GM12873 (cell line): ENCODE results near the gene SLIT3.

Experiments used
- CTCF ChIP-seq: IDR thresholded peaks from 2 replicates; pipeline ENCODE4 v1.5.1; 2012; ENCODE audit warnings: low read depth, mild to moderate bottlenecking, moderate library complexity, low read length, control low read depth; ENCODE audit not compliant: insufficient read depth; ENCODE audit errors: missing control alignments

SLIT3 gene

GRCh38 chr5:168881427-168882149, 419.4 kb downstream of the SLIT3 start:
- TF ChIP-seq CTCF, result no peak

- no peak for TF ChIP-seq CTCF
Measured at GRCh38 chr5:168879929-168880328, 421.0 kb downstream of the SLIT3 start.

GRCh38 chr5:168879331-168879730, 421.6 kb downstream of the SLIT3 start:
- no peak for TF ChIP-seq CTCF

DNA sequence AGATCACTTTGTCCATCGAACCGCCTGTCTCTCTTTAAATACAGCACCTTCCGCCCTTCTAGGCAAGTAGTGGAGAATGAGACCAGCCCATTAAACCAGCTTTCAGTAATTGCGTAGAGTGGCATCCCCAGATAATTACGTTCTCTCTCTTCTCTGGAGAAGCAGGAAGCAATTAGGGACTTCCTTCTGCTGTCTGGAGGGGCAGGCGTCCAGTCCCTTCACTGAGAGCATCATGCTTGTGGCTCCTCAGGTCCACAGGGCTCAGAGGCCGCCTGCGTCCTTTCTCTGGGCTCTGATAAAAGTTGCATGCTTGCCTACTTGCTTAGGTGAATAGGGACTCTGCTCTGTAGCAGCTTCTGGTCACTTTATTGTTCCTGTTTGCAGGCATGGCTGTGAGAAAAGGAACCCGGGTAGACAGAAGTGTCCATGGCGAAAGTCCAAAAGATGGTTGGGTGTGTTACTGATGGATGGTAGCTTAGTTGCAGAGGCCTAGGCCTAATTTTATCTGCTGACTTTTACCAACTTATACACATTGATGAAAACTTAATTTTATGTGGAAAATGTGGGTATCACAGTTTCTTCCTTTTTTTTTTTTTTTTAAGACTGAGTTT, 422.7 kb downstream of the SLIT3 start:
- no peak for TF ChIP-seq CTCF

GRCh38 chr5:168877132-168877892, 423.6 kb downstream of the SLIT3 start:
- TF ChIP-seq CTCF, result no peak

GRCh38 chr5:168876419-168876818, 424.5 kb downstream of the SLIT3 start:
- TF ChIP-seq CTCF, result no peak

DNA sequence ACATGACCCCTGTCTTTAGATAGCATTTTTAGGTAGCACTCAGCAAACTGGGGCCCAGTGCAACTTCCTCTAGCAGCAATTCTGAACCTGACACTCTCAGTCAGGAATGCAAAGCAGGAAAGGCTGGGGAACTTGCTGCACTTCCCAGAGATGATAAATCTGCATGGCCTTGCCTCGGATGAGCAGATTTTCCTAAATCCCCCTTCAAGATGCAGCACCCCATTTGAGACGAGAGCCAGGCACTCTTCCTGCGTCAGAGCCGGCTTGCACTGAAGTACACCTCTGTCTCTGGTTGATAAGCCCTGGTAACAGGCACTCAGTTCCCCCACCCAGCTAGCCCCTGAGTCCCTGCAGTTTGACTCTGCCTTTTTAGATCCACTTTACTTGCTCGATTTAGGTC, 425.1 kb downstream of the SLIT3 start:
- no peak for TF ChIP-seq CTCF
